ENCODE results near the gene PALLD. TPM values are rescaled to one million over a fixed set of nuclear protein-coding genes. Genes with fewer than 3 reads are reported as not detected.
A peak's percentile ranks its signal among the peaks of the same experiment; 100 is the strongest.

The PALLD gene
- polyA plus RNA-seq, 1 donor (not counting 4 experiments of a cell fraction or from before 2014, with no cell fraction given): 136 TPM

GRCh38 chr4:168615294-168616065, 118.6 kb downstream of the PALLD start:
- TF ChIP-seq EZH2 (IDR thresholded peaks at IDR 0.05; ENCODE audit: low read length): no peak
- TF ChIP-seq, protein P1, sequence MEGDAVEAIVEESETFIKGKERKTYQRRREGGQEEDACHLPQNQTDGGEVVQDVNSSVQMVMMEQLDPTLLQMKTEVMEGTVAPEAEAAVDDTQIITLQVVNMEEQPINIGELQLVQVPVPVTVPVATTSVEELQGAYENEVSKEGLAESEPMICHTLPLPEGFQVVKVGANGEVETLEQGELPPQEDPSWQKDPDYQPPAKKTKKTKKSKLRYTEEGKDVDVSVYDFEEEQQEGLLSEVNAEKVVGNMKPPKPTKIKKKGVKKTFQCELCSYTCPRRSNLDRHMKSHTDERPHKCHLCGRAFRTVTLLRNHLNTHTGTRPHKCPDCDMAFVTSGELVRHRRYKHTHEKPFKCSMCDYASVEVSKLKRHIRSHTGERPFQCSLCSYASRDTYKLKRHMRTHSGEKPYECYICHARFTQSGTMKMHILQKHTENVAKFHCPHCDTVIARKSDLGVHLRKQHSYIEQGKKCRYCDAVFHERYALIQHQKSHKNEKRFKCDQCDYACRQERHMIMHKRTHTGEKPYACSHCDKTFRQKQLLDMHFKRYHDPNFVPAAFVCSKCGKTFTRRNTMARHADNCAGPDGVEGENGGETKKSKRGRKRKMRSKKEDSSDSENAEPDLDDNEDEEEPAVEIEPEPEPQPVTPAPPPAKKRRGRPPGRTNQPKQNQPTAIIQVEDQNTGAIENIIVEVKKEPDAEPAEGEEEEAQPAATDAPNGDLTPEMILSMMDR (optimal IDR thresholded peaks at IDR 0.05 in 1 of 3, IDR thresholded peaks at IDR 0.05 in 1 of 3, conservative IDR thresholded peaks at IDR 0.05 in 1 of 3; ENCODE audit: extremely low read depth in 1 of 3, insufficient read depth in 2 of 3, low read length in 3 of 3): no peak
- no peaks in the 10 kb centered on the region for H3K79me2 ChIP-seq (ENCODE audit: control insufficient read depth, insufficient read depth, low read length)
- H3K36me3 ChIP-seq (ENCODE audit: control insufficient read depth in 2 of 2, extremely low read depth in 1 of 2, insufficient read depth in 2 of 2, low read length in 2 of 2): no peaks in the 10 kb centered on the region
- no peak overlapping the region for H3K4me3 ChIP-seq (ENCODE audit: control insufficient read depth in 2 of 3, extremely low read depth in 1 of 3, insufficient read depth in 2 of 3, low read depth in 1 of 3, low read length in 3 of 3)
- H3K27ac ChIP-seq (ENCODE audit: control insufficient read depth, insufficient read depth, low read length): no peak overlapping the region
- no peak overlapping the region for H3K9ac ChIP-seq (ENCODE audit: control insufficient read depth, extremely low read depth, insufficient read depth, low read length)
- no peaks in the 10 kb centered on the region for H3K9me1 ChIP-seq (ENCODE audit: control insufficient read depth, extremely low read depth, insufficient read depth, low read length)
- no peaks in the 10 kb centered on the region for H3K27me3 ChIP-seq (ENCODE audit: control insufficient read depth, extremely low read depth, insufficient read depth, low read length)
- no peaks in the 10 kb centered on the region for H4K20me1 ChIP-seq (ENCODE audit: control insufficient read depth, extremely low read depth, insufficient read depth, low read length)
- FAIRE-seq (no peak), DNase-seq (ENCODE audit: low read depth, low spot score) (no peak)
- no peak overlapping the region for H2AFZ ChIP-seq (ENCODE audit: control insufficient read depth, low read length)
- dilution Hi-C loops (cut with MboI; ENCODE audit: extremely low pct_ligation_motif_present, low sequenced_read_pairs): no loop called here
- no peak overlapping the region for H3K4me2 ChIP-seq (ENCODE audit: control insufficient read depth, extremely low read depth, insufficient read depth, low read depth, low read length)
- H3K9me3 ChIP-seq (ENCODE audit: control insufficient read depth, low read depth, low read length): no peaks in the 10 kb centered on the region
- peaks cover 16% of the 10 kb centered on the region for H3K4me1 ChIP-seq (ENCODE audit: control insufficient read depth, extremely low read depth, insufficient read depth, low read length)

DNA sequence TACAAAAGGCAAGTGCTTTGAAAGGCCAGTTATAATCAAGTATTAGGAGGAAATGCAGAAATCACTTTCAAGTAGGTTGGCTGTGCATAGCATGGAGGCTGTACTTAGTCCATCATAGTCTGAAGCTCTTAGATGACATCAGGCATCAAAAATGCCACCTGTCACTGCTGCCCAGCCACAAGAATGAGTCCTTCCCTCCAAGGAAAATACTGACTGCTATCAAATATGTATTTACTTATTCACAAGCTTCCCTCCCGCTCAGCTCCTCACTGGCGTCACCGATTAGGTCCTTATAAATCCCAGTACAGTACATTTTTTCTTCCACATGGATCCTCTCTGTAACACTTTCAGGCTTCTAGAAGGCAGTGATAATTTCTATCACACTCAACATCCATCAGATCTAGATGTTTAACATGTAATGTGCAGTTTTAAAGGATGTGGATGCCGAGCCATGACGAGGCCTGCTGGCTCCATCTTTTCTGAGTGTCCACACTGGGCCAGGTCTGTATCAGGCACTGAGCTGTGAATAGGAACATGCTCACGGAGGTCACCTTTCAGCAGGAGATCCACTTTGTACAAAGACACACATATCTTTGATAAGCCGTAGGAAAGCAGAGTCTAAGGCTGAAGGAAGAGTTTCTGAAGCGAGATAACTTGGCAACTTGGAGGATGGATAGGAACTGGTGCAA, 121.9 kb downstream of the PALLD start:
- H3K4me1 ChIP-seq (ENCODE audit: control insufficient read depth, extremely low read depth, insufficient read depth, low read length): peaks cover 4% of the 10 kb centered on the region
- no peak overlapping the region for H3K4me2 ChIP-seq (ENCODE audit: control insufficient read depth, extremely low read depth, insufficient read depth, low read depth, low read length)
- H3K27ac ChIP-seq (ENCODE audit: control insufficient read depth, insufficient read depth, low read length): no peak overlapping the region
- no peak overlapping the region for H3K9ac ChIP-seq (ENCODE audit: control insufficient read depth, extremely low read depth, insufficient read depth, low read length)
- FAIRE-seq (peak; percentile 43), DNase-seq (ENCODE audit: low read depth, low spot score) (no peak)
- no peaks in the 10 kb centered on the region for H4K20me1 ChIP-seq (ENCODE audit: control insufficient read depth, extremely low read depth, insufficient read depth, low read length)
- H3K9me1 ChIP-seq (ENCODE audit: control insufficient read depth, extremely low read depth, insufficient read depth, low read length): no peaks in the 10 kb centered on the region
- H3K27me3 ChIP-seq (ENCODE audit: control insufficient read depth, extremely low read depth, insufficient read depth, low read length): no peaks in the 10 kb centered on the region
- dilution Hi-C loops (cut with MboI; ENCODE audit: extremely low pct_ligation_motif_present, low sequenced_read_pairs): no loop called here
- H2AFZ ChIP-seq (ENCODE audit: control insufficient read depth, low read length): no peak overlapping the region
- H3K9me3 ChIP-seq (ENCODE audit: control insufficient read depth, low read depth, low read length): no peaks in the 10 kb centered on the region
- no peaks in the 10 kb centered on the region for H3K36me3 ChIP-seq (ENCODE audit: control insufficient read depth in 2 of 2, extremely low read depth in 1 of 2, insufficient read depth in 2 of 2, low read length in 2 of 2)
- no peak overlapping the region for H3K4me3 ChIP-seq (ENCODE audit: control insufficient read depth in 2 of 3, extremely low read depth in 1 of 3, insufficient read depth in 2 of 3, low read depth in 1 of 3, low read length in 3 of 3)
- no peaks in the 10 kb centered on the region for H3K79me2 ChIP-seq (ENCODE audit: control insufficient read depth, insufficient read depth, low read length)
- no peak for TF ChIP-seq EZH2 (IDR thresholded peaks at IDR 0.05; ENCODE audit: low read length)
- TF ChIP-seq, protein P1 (optimal IDR thresholded peaks at IDR 0.05 in 1 of 3, IDR thresholded peaks at IDR 0.05 in 1 of 3, conservative IDR thresholded peaks at IDR 0.05 in 1 of 3; ENCODE audit: extremely low read depth in 1 of 3, insufficient read depth in 2 of 3, low read length in 3 of 3): no peak

Data from keratinocyte (primary cell).